Stimulated activated effector memory CD8-positive, alpha-beta T cell treated with anti-CD3 and anti-CD28 coated beads, Interleukin-12 subunit alpha, Interleukin-12 subunit beta, amount 100 ng/mL, for 72 hours (primary cell): ENCODE results near the gene CREG1.

Experiments
- ATAC-seq: fragments of 150-1000 bp; cut with Tn5 transposase; 2 replicates; pipeline ENCODE4 v1.10.0; 2021
- DNase-seq, 2 donors: peaks; one replicate each; pipeline ENCODE4 v3.0.0; 2021 to 2022; ENCODE audit warnings: low spot score in 2 of 2
- H3K27ac Mint-ChIP-seq: one replicate; pipeline ENCODE4 v1.8.0; 2022; ENCODE audit warnings: mild to moderate bottlenecking, mixed read lengths
- H3K36me3 Mint-ChIP-seq: one replicate; pipeline ENCODE4 v1.8.0; 2022; ENCODE audit warnings: mild to moderate bottlenecking, mixed read lengths
- H3K4me1 Mint-ChIP-seq: one replicate; pipeline ENCODE4 v1.8.0; 2022; ENCODE audit warnings: mixed read lengths
- H3K4me3 Mint-ChIP-seq: one replicate; pipeline ENCODE4 v1.8.0; 2022; ENCODE audit warnings: mild to moderate bottlenecking, mixed read lengths
- H3K9me3 Mint-ChIP-seq: one replicate; pipeline ENCODE4 v1.8.0; 2022; ENCODE audit warnings: mixed read lengths

The CREG1 gene

DNA sequence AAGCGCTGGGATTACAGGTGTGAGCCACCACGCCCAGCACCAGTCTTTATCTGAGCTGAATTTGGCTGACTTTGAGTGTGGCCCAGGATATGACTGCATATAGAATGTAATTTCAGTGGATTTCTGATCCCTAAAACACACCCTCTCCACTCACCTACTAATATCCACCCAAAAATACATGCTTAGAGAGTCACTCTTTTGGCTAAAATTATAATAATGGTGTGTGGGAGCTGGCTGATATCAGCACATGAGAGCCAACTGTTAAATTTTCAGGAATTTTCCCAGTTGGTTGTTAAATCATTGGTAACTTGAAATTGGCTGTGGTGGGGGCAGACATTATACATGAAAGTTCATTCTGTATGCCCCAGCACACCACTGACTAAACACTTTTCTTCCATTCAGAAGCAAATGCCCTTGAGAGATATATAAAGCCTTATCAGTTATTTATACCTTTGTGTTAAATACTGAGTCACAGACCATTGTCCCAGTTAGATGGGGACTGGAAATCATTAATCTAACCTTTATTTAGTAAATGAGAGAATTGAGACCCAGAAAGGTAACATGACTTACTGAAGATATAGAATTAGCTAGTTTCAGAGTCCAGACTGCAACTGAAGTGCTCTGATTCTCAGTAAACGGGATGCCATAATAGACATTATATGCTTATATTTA, 25.4 kb downstream of the CREG1 start:
- Mint-ChIP-seq H3K4me3 (no peak overlapping the region), H3K4me1 (peaks cover 7% of the 10 kb centered on the region), H3K9me3 (no peaks in the 10 kb centered on the region), H3K27ac (no peak overlapping the region), H3K36me3 (no peaks in the 10 kb centered on the region)
- ATAC-seq: no peak
- DNase-seq: no peak

DNA sequence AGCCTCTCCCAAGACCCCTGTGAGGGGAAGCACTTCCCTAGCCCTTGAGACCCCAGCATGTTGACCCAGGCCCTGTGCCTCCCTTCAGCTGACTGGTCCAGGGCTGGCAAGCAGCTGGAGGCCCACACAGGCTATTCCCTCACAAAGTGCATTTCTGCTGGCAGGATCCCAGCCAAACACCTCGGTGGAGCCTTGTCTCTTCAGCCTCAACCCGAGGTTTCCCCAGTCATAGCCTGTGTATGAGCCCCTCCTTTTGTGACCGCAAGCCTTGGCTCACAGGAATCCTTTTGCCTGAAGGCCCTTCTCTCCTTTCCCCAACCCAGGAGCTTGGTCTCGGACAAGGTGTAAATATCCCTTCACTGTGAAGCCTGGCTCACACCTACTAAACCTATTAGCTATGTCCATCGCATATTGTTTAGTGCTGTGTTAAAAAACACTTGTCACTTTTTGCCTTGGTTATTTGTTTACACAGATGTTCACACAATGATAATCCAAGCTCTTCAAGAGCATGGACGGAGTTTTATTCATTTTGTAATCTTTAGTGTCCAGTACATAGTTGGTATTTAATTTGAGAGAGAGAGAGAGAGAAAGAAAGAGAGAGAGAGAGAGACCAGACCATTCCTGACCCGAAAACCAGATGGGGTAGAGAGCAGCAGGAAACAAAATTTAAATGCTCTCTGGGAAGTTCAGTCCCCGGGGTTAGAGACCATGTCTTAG, 26.7 kb downstream of the CREG1 start:
- no peaks in the 10 kb centered on the region for H3K36me3 Mint-ChIP-seq
- ATAC-seq: no peak
- H3K4me1 Mint-ChIP-seq: peaks cover 7% of the 10 kb centered on the region
- no peak for DNase-seq
- no peaks in the 10 kb centered on the region for H3K9me3 Mint-ChIP-seq
- H3K27ac Mint-ChIP-seq: no peak overlapping the region
- no peak overlapping the region for H3K4me3 Mint-ChIP-seq

DNA sequence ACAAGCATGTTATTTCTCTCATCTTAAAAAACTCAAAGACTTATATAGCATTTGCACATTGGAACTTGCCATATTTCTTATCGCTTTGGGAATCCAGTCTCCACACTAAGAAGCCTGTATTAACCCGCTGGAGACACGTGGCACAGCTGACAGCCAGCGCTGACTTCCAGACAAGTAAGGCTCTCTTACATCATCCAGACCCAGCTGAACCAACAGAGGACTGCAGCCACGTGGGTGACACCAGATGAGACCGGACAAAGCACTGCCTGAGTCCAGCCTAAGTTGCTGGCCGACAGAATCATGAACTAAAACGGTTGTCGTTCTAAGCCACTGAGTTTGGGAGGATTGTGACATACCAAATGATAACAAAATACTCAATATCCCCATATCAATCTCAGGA, 28.9 kb downstream of the CREG1 start:
- H3K27ac Mint-ChIP-seq: no peak overlapping the region
- ATAC-seq: no peak
- H3K4me3 Mint-ChIP-seq: no peak overlapping the region
- H3K4me1 Mint-ChIP-seq: peaks cover 7% of the 10 kb centered on the region
- no peaks in the 10 kb centered on the region for H3K9me3 Mint-ChIP-seq
- no peaks in the 10 kb centered on the region for H3K36me3 Mint-ChIP-seq
- no peak for DNase-seq

DNA sequence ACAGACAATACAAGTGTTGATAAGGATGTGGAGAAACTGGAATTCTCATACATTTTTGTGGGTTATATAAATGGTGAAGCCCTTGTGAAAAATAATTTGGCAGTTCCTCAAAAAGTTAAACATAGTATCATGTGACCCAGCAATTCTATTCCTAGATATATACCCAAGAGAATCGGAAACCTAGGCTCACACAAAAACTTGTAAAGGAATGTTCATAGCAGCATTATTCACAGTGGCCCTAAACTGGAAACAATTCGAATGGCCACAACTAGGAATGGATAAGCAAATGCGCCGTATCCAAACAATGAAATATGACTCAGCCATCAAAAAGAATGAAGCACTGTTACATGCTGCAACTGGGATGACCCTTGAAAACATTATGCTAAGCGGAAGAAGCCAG, 31.3 kb downstream of the CREG1 start:
- ATAC-seq: no peak
- H3K9me3 Mint-ChIP-seq: no peaks in the 10 kb centered on the region
- DNase-seq: no peak
- peaks cover 12% of the 10 kb centered on the region for H3K4me1 Mint-ChIP-seq
- peaks cover 17% of the 10 kb centered on the region for H3K36me3 Mint-ChIP-seq
- no peak overlapping the region for H3K4me3 Mint-ChIP-seq
- H3K27ac Mint-ChIP-seq: no peak overlapping the region

DNA sequence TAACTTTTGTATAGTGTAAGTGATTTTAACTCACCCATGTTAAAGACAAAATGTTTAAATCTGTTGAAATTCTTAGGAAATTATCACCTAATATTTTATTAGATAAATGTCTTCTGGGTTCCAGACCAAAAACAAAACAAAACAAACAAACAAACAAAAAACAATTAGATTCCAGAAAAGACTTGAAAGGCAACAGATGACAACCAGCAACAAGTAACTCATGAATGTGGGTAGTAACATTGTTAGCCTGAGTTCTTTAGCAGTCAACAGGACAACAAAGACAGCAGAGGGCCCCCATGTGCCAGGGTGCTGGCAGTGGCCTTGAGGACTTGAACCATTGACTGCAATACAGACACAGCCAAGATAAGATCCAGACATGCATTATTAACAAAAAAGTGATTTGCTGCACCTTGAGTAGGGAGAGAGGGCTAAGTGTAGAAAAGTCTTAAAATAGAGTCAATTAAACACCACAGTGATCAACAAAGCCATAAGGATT, 32.8 kb downstream of the CREG1 start:
- peak overlapping the region; percentile 29 for H3K27ac Mint-ChIP-seq
- peaks cover 25% of the 10 kb centered on the region for H3K4me1 Mint-ChIP-seq
- no peak overlapping the region for H3K4me3 Mint-ChIP-seq
- DNase-seq: no peak
- H3K36me3 Mint-ChIP-seq: peaks cover 32% of the 10 kb centered on the region
- no peaks in the 10 kb centered on the region for H3K9me3 Mint-ChIP-seq
- no peak for ATAC-seq

DNA sequence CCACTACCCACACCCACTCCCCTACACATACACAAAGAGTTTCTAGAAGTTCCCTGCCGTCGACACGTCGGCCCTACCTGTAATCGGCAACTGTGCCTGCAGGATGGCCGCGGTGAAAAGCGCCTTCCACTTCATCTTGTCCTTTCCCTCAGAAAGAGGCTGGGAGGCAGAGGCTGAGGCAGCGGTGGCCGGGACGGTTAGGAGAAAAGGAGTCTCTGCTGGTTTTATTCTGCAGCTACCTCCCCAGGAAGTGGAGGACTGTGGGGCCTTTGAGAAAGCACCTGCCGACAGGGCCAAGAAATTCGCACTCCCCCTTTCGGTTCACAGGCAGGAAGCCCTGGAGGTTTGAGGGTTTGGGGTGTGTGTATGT, 35.2 kb downstream of the CREG1 start, which contains the start of gene CD247:
TSS of gene CD247 (minus strand) at position 199 of the 370 bp plus-strand sequence. CDS start at position 135, 64 bp downstream.
- Mint-ChIP-seq H3K36me3 (peaks cover 56% of the 10 kb centered on the region), H3K4me1 (peaks cover 18% of the 10 kb centered on the region), H3K4me3 (peak within 1 kb of the TSS; percentile 94), H3K9me3 (no peaks in the 10 kb centered on the region), H3K27ac (peak within 1 kb of the TSS; percentile 99)
- DNase-seq (peak; percentile 40 to 81), ATAC-seq (peak; percentile 67)

DNA sequence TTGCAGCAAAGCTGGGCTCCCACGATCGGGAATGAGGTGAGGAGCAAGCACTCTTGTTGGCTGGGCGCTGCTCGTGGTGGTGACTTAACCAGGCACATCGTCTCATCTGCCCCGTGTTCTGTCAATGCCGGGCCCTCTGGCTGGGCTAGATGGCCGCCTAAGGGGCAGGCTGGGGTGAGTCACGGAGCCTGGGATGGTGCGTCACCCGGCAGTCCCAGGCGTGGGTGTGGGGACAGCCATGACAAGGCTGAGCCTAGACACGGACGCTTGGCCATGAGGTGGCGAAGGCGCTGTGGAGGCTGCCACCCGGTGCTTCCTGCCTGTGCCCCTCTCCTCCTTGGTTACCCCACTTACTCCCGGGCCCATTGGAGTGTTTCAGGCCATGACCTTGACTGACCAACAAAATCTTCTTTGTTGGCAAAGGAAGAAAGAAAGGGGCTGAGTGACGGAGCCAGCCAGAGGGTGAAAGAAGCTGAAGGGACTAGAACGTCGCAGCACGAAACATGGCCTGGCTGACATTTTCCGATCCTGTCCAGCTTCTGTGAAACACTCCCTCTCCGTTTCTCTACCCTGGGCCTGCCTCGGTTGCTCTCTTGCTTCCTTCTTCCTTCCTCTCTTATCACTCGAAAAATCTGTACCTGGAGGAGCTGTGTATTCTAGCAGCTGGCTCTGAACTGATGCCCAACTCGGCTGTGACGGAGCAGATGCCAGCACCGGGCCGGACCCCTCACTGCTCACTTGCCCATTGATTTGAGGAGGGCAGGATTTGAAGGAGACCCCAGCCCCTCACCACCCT, 35.8 kb downstream of the CREG1 start:
- Mint-ChIP-seq H3K27ac (peak overlapping the region; percentile 99), H3K9me3 (no peaks in the 10 kb centered on the region), H3K36me3 (peaks cover 62% of the 10 kb centered on the region), H3K4me3 (peak overlapping the region; percentile 94), H3K4me1 (peaks cover 20% of the 10 kb centered on the region)
- peak; percentile 83 to 92 for DNase-seq
- ATAC-seq: peak; percentile 98

DNA sequence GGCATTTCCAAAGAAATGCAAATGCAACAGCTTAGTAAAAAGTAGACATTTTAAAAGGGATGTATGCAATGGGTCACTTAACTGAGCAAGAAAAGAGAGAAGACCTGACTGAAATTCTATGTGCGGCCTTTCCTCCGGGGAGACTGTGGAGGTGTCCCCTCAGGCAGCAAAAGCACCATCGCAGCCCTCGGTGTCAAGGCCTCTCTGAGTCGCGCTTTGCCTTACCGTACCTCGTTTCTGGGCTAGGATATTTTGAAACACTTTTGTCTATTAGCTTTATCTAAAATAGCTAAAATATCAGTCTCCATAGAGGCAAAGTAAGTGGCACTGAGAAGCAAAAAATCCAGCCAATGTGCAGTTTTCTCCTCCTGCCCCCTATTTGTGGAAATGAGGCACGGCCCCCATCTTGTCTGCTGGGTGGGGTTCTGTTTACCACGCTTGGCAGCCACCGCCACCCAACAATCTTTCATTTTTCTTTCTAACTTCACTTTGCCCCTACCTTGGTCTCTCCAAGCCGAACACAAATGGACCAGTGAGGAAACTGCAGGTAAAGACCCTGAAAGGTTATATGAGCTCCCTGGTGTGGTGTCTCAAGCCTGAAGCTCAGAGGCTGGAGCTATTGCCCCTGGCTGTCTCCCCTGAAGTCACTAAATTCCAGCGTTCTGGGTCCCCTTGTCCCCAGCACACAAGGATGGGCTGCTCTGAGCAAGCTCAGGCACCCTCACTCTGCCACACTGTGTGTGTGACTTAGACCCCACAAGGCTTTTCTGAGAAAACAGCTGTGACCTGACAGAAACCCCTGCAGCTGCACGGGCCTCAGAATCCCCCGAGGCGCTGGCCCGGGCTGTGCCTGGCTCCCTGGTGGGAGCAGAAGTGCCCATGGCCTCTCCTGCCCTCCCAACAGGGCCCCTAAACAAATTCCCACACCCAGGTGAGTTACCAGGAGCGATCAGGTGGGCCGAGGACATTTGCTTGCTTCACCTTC, 36.9 kb downstream of the CREG1 start:
- DNase-seq: peak in 1 of 2 donors; percentile 68
- Mint-ChIP-seq H3K36me3 (peaks cover 73% of the 10 kb centered on the region), H3K27ac (peak overlapping the region; percentile 99), H3K4me1 (peaks cover 31% of the 10 kb centered on the region), H3K4me3 (peak overlapping the region; percentile 94), H3K9me3 (no peaks in the 10 kb centered on the region)
- peak; percentile 53 for ATAC-seq

DNA sequence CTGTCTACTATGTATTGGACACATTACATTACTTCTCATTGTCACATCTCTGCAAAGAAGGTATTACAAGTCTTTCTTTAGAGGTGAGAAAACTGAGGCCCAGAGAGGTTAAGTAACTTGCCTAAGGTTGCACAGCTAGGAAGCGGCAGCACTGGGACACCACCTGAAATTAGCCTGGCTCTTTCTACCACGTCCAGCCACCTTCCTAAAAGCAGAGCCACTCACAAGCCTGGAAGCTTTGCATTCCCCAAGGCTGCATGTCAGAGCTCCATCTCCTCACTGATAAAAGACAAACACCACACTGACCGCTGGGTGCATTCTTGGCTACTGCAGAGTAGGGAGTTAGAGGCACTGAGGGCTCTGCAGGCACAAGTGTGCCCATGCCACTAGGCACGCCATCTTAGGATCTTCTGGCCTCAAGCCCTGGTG, 37.7 kb downstream of the CREG1 start:
- Mint-ChIP-seq H3K4me1 (peaks cover 34% of the 10 kb centered on the region), H3K36me3 (peaks cover 80% of the 10 kb centered on the region), H3K27ac (peak overlapping the region; percentile 99), H3K9me3 (no peaks in the 10 kb centered on the region), H3K4me3 (peak overlapping the region; percentile 94)
- DNase-seq (peak in 1 of 2 donors; percentile 55), ATAC-seq (no peak)

DNA sequence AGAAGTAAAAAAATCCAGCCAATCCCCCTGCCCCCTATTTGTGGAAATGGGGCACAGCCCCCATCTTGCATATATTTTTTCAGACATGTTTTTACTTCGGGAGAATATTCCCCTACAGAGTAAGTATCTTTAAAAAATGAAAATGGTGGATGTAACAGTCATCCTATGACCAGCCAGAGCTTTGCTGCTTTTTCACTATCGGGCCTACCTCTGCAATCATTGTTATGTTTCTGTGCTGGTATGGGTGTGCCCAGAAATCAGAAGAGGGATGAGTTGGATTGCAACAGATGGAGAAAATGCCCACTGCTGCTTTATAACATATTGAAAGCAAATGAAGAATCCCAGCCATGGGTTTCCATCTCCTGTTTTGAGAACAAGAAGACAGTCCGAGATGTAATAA, 38.1 kb downstream of the CREG1 start:
- peaks cover 39% of the 10 kb centered on the region for H3K4me1 Mint-ChIP-seq
- H3K4me3 Mint-ChIP-seq: peak overlapping the region; percentile 94
- DNase-seq: peak in 1 of 2 donors; percentile 48
- H3K27ac Mint-ChIP-seq: peak overlapping the region; percentile 99
- peaks cover 85% of the 10 kb centered on the region for H3K36me3 Mint-ChIP-seq
- H3K9me3 Mint-ChIP-seq: no peaks in the 10 kb centered on the region
- no peak for ATAC-seq

DNA sequence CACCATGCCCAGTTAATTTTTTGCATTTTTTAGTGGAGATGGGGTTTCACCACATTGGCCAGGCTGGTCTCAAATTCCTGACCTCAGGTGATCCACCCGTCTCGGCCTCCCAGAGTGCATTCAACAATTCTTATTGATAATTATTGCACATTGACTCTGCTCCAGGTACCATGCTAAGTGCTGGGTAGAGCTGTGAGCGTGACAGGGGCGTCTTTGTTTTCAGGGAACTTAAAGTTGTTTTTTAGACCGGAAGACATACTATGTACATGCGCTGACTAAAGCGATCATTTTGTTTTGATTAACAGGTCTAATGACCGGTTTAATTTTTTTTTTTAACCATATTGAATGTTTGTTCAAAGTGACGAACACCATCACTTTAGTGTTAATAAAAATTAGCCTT, 39.3 kb downstream of the CREG1 start:
- ATAC-seq: no peak
- Mint-ChIP-seq H3K27ac (peak overlapping the region; percentile 80), H3K4me1 (peaks cover 50% of the 10 kb centered on the region), H3K36me3 (peaks cover 97% of the 10 kb centered on the region), H3K9me3 (no peaks in the 10 kb centered on the region), H3K4me3 (peak overlapping the region; percentile 94)
- peak in 1 of 2 donors; percentile 49 for DNase-seq

DNA sequence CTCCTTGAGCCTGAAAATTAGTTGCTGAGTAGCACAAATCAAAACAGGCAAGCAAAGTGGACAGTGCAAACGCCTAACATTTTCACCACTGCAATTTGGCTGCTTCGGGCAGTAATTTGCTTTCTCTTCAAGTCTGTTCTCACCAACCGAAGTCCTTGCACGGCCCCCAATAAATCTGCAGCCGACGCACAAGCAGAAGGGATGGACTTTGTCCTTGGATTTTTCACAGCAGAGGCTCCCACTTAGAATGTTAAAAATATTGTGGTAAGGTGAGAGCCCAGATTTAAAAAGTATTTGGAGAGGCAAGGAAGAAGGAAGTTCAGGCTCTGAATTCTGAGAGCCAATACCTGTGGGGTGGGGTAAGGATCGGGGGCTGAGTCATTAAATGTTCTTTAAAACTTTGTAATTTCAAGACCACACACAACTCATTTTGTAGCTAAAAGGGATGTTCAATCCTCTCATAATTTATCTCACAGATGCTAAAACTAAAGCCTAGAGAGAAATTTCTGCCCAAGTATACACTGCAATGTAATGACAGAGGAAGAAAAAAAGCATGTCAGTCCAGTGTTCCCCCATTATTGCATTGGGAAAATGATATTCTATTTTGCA, 41.4 kb downstream of the CREG1 start:
- Mint-ChIP-seq H3K36me3 (peaks cover 100% of the 10 kb centered on the region), H3K4me3 (peak overlapping the region; percentile 94), H3K9me3 (no peaks in the 10 kb centered on the region), H3K4me1 (peaks cover 62% of the 10 kb centered on the region), H3K27ac (peak overlapping the region; percentile 79)
- DNase-seq (no peak), ATAC-seq (peak; percentile 66)

DNA sequence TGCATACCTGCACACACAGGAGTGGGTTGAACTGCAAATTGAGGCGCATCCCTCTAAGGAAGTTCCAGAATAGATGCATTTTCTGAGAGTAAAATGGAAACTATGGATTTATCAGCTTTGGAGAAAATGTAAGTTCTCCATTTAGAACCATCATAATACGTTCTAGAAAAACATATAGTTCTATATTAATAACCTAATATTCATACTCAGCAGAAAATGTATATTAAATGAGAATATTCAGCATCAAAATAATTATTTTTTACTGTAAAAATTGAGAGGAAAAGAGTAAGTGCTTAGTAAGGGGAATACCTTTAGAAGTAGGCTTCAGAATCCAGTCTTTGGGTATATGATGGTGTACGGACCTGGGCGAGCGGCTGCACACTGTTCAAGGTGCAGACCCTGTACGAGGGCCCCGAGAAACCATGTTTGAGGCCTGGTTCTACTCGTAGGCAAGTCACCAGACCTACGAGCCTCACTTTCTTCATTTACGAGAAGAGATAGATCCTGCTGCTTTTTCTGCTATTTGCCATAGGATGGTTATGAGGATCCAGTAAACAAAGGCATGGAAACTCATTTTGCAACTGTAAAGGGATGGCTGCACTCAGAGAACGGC, 42.1 kb downstream of the CREG1 start:
- ATAC-seq: no peak
- Mint-ChIP-seq H3K4me3 (peak overlapping the region; percentile 94), H3K36me3 (peaks cover 100% of the 10 kb centered on the region)

DNA sequence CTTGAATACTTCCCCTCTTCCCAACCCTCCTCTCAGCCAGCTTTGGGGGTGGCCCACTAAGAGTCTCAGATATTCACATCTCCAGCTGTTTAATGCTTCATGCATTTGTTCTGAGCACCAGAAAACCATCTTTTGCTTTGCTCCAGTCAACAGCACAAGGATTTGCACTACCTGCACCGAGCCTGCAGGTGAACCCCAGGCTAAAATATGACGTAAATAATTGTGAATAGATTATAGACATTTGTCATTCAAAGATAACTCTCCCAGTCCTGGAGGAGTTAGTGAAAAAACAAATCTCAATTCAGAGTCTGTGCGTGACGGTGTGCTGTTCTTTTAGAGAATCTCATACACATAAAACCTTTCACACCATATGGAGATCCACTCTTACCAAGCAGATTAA, 42.7 kb downstream of the CREG1 start:
- Mint-ChIP-seq H3K9me3 (no peaks in the 10 kb centered on the region), H3K4me1 (peaks cover 58% of the 10 kb centered on the region), H3K27ac (peak overlapping the region; percentile 48), H3K36me3 (peaks cover 100% of the 10 kb centered on the region), H3K4me3 (peak overlapping the region; percentile 36)
- DNase-seq (no peak), ATAC-seq (no peak)

More for the DNA sequence above, 42.1 kb downstream of the CREG1 start:
- Mint-ChIP-seq H3K9me3 (no peaks in the 10 kb centered on the region), H3K4me1 (peaks cover 58% of the 10 kb centered on the region), H3K27ac (peak overlapping the region; percentile 48)
- no peak for DNase-seq
